Measurements from ENCODE around the gene AHSP. TPM values are rescaled to one million over a fixed set of nuclear protein-coding genes. Genes with fewer than 3 reads are reported as not detected.
"Not testable (repeated sequence)": the region's sequence is repeated elsewhere in the genome, so short reads cannot be mapped to it uniquely, and the experiment has no call there.

Gene AHSP
- total RNA-seq, 1 donor from 2014 or later = 4.2 TPM

GRCh38 chr16:31531096-31531495 lies 3.4 kb downstream of the AHSP start:
- no peak for DNase-seq

GRCh38 chr16:31532120-31532519 lies 4.4 kb downstream of the AHSP start:
- no peak for DNase-seq

- DNase-seq = no peak
Observed at GRCh38 chr16:31532896-31533295, 5.2 kb downstream of the AHSP start.

GRCh38 chr16:31535737-31536136 lies 8.0 kb downstream of the AHSP start:
- DNase-seq = no peak

- no peak for DNase-seq
Observed at GRCh38 chr16:31536804-31537361, 9.2 kb downstream of the AHSP start.

GRCh38 chr16:31537362-31538242 lies 9.9 kb downstream of the AHSP start:
- peak; percentile 15 for DNase-seq

- not testable (repeated sequence) for DNase-seq
Observed at GRCh38 chr16:31538243-31538598, 10.5 kb downstream of the AHSP start.

GRCh38 chr16:31539762-31540161 lies 12.1 kb downstream of the AHSP start:
- not testable (repeated sequence) for DNase-seq

- no peak for DNase-seq
Observed at GRCh38 chr16:31542763-31543162, 15.1 kb downstream of the AHSP start.

GRCh38 chr16:31561426-31562233 lies 33.9 kb downstream of the AHSP start:
- DNase-seq = no peak

- peak; percentile 27 for DNase-seq
Observed at GRCh38 chr16:31568577-31569359, 41.1 kb downstream of the AHSP start.

GRCh38 chr16:31569360-31569717 lies 41.6 kb downstream of the AHSP start:
- no peak for DNase-seq

- DNase-seq = no peak
Observed at GRCh38 chr16:31572821-31573220, 45.1 kb downstream of the AHSP start.

GRCh38 chr16:31574159-31574558 lies 46.5 kb downstream of the AHSP start:
- DNase-seq = not testable (repeated sequence)

- no peak for DNase-seq
Observed at GRCh38 chr16:31577411-31577810, 49.7 kb downstream of the AHSP start.

Other genes starting within 250 kb of the AHSP start
- 2.7 TPM for gene ITGAX, start 172.7 kb upstream of the AHSP start, total RNA-seq
- gene ITGAD, start 134.6 kb upstream of the AHSP start, total RNA-seq = not detected
- gene COX6A2, start 99.5 kb upstream of the AHSP start, total RNA-seq = 63.5 TPM
- gene ZNF843, start 85.1 kb upstream of the AHSP start, total RNA-seq = 3.2 TPM
- gene ARMC5, start 68.4 kb upstream of the AHSP start, total RNA-seq = 7.2 TPM
- gene TGFB1I1, start 55.7 kb upstream of the AHSP start, total RNA-seq = 57.7 TPM
- not detected for gene SLC5A2, start 44.8 kb upstream of the AHSP start, total RNA-seq
- gene RUSF1, start 19.5 kb upstream of the AHSP start, total RNA-seq = 58.9 TPM